BLaER1 treated with 17β-estradiol and CSF1 and Interleukin-3, amounts not matched to agents 10 nM and 100 nM (cell line): Measurements from ENCODE around the gene PLCG1.
"Not testable (repeated sequence)": the region's sequence is repeated elsewhere in the genome, so short reads cannot be mapped to it uniquely, and the experiment has no call there.

Experiments used
- H3K27ac ChIP-seq, 11 experiments: shearing (Covaris generic); formaldehyde crosslinking; 2 replicates each; pipeline ENCODE4 v1.8.1; 2022
- H3K27me3 ChIP-seq, 11 experiments: shearing (Covaris generic); formaldehyde crosslinking; 2 replicates each; pipeline ENCODE4 v1.8.1; 2022
- H3K36me3 ChIP-seq, 11 experiments: shearing (Covaris generic); formaldehyde crosslinking; 2 replicates each; pipeline ENCODE4 v1.8.1; 2022
- H3K4me1 ChIP-seq, 10 experiments: shearing (Covaris generic); formaldehyde crosslinking; 2 replicates each; pipeline ENCODE4 v1.8.1; 2022
- H3K4me2 ChIP-seq, 11 experiments: shearing (Covaris generic); formaldehyde crosslinking; 2 replicates each; pipeline ENCODE4 v1.8.1; 2022
- H3K4me3 ChIP-seq, 10 experiments: shearing (Covaris generic); formaldehyde crosslinking; 2 replicates each; pipeline ENCODE4 v1.8.1; 2022
- H3K9ac ChIP-seq, 11 experiments: shearing (Covaris generic); formaldehyde crosslinking; 2 replicates each; pipeline ENCODE4 v1.8.1; 2022
- H3K9me3 ChIP-seq, 11 experiments: shearing (Covaris generic); formaldehyde crosslinking; replicated peaks in 1 of 11; 2 replicates each; pipeline ENCODE4 v1.8.1; 2022
- H4K20me1 ChIP-seq, 11 experiments: shearing (Covaris generic); formaldehyde crosslinking; 2 replicates each; pipeline ENCODE4 v1.8.1; 2022
- Cebpa-rat ChIP-seq, 11 experiments: shearing (Covaris generic); IDR thresholded peaks; 2 replicates each; pipeline ENCODE4 v1.8.1; 2022

PLCG1 gene

DNA sequence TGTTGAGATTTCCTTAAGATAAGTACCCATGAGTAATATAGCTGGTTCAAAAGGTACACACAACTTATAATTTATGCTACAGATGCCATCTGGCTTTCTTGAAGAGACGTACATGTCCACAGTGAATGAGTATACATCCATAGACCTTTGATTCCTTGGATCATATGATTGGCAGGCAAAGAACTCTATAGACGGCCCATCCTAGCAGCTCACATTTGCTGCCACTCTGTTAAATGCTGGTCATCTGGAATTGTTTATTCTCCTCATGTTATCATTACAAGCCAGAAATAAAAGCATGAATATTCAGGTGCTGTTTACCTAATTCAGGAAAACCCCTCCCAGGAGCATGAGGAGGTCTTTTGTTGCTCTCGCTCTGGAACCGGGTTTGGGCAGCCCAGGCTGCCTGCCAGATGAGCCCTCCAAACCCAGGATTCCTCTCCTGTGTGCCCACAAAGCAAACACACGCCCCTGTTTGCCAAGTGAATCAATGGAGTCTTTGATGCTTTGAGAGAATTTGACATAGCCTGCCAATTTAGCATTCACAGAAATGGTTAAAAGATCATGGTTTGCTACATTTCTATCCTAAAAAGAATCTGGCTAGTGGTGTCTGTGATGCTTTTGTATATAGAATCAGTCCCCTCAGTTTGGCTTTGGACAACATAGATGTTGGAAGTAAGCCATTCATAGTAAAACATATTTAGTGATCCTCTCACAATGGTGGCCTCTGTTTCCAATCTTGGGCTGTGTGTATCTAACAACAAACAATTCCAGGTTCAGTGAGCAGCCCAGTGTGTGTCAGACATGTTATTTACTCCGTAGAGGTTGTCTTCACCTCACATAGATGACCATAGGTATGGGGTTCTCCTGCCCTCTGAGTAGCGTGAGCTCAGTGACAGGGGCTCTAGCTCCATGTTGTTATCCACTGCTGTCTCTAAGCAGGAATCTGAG lies 17.5 kb upstream of the PLCG1 start:
- Histone ChIP-seq H3K4me1 (no peaks in the 10 kb centered on the region), H3K27me3 (no peaks in the 10 kb centered on the region), H3K27ac (no peak overlapping the region), H3K4me3 (no peak overlapping the region), H3K4me2 (no peak overlapping the region), H4K20me1 (peaks cover 0 to 46% (median 19%) of the 10 kb centered on the region in 11 experiments; a peak in 16 of 22 replicates), H3K36me3 (peaks cover 96 to 100% (median 100%) of the 10 kb centered on the region in 11 experiments), H3K9me3 (no peaks in the 10 kb centered on the region), H3K9ac (no peak overlapping the region)
- TF ChIP-seq Cebpa-rat (IDR thresholded peaks at IDR 0.05) = no peak

DNA sequence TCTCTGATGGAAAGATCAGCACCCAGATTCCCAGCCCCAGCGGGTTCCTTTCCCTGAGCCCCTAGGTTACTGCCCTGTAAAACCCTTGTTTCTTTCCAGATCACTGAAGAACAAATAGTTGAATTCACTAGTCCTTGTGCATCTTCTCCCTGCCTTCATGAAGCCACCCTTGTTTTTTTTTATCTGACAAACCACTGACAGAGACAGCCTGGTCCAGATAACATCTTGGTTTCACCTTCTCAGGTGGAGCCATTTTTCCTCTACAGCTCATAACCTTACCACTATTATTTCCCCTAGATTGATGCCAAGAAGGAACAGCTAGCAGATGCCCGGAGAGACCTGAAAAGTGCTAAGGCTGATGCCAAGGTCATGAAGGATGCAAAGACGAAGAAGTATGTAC lies 15.9 kb upstream of the PLCG1 start:
- no peak for TF ChIP-seq Cebpa-rat (IDR thresholded peaks at IDR 0.05)
- no peak overlapping the region for H3K9ac ChIP-seq

DNA sequence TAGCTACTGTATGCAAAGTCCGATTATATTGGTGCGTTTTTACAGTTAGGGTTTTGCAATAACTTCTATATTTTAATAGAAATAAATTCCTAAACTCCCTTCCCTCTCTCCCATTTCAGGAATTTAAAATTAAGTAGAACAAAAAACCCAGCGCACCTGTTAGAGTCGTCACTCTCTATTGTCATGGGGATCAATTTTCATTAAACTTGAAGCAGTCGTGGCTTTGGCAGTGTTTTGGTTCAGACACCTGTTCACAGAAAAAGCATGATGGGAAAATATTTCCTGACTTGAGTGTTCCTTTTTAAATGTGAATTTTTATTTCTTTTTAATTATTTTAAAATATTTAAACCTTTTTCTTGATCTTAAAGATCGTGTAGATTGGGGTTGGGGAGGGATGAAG lies 13.7 kb upstream of the PLCG1 start:
- Histone ChIP-seq H4K20me1 (peaks cover 0 to 31% (median 9%) of the 10 kb centered on the region in 11 experiments; a peak in 11 of 22 replicates), H3K27ac (no peak overlapping the region), H3K9ac (no peak overlapping the region), H3K36me3 (peaks cover 79 to 93% (median 92%) of the 10 kb centered on the region in 11 experiments), H3K27me3 (no peaks in the 10 kb centered on the region), H3K4me1 (no peaks in the 10 kb centered on the region), H3K9me3 (peaks cover 0 to 9% (median 6%) of the 10 kb centered on the region in 11 experiments; a peak in 13 of 22 replicates), H3K4me3 (no peak overlapping the region), H3K4me2 (no peak overlapping the region)
- TF ChIP-seq Cebpa-rat (IDR thresholded peaks at IDR 0.05) = no peak

More for the DNA sequence above, 15.9 kb upstream of the PLCG1 start:
- H3K4me1 ChIP-seq = no peaks in the 10 kb centered on the region
- H3K36me3 ChIP-seq = peaks cover 96 to 100% (median 100%) of the 10 kb centered on the region in 11 experiments
- H4K20me1 ChIP-seq = peaks cover 0 to 37% (median 12%) of the 10 kb centered on the region in 11 experiments; a peak in 13 of 22 replicates
- H3K27me3 ChIP-seq = no peaks in the 10 kb centered on the region
- no peak overlapping the region for H3K4me2 ChIP-seq
- H3K9me3 ChIP-seq = 0 out of 22 replicates have a peak, but pooled peaks cover 0 to 2% (median 0%) of the 10 kb centered on the region in 11 experiments
- H3K27ac ChIP-seq = no peak overlapping the region
- no peak overlapping the region for H3K4me3 ChIP-seq

DNA sequence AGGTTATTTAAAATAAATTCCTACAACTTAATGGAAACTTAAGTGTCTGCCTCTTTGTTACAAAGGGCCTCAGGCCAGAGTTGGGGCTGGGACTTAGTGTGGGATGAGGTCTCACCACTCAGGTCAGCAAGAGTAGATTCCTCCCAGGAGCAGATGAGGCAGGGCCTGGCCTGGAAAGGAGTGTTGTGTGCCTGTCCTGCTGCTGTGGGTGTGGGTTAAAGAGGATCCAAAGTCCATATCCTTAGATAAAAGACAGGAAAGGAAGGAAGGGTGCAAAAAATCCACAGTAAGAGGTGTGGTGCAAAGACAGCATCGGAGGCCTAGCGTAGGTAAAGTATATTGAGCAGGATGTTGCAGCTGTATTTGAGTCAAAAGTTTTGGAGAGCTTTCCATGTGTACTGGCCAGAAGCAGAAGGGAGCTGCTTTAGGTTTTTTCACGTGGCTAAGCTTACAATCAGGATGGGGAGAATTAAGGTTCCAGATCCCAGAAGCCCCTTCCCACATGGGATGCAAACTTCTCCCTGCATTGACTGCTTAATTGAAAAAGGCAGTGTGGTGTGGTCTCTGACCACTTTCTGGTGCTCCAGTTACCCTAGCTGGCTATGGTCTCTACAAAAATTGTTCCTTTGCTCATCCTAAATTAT lies 12.8 kb upstream of the PLCG1 start:
- peaks cover 69 to 84% (median 82%) of the 10 kb centered on the region in 11 experiments for H3K36me3 ChIP-seq
- H3K27me3 ChIP-seq = no peaks in the 10 kb centered on the region
- H3K4me2 ChIP-seq = no peak overlapping the region
- peaks cover 0 to 9% (median 6%) of the 10 kb centered on the region in 11 experiments; a peak in 13 of 22 replicates for H3K9me3 ChIP-seq
- H3K27ac ChIP-seq = no peak overlapping the region
- H3K4me3 ChIP-seq = no peak overlapping the region
- TF ChIP-seq Cebpa-rat (IDR thresholded peaks at IDR 0.05) = no peak
- H4K20me1 ChIP-seq = peaks cover 0 to 31% (median 8%) of the 10 kb centered on the region in 11 experiments; a peak in 10 of 22 replicates
- H3K9ac ChIP-seq = no peak overlapping the region
- H3K4me1 ChIP-seq = no peaks in the 10 kb centered on the region

DNA sequence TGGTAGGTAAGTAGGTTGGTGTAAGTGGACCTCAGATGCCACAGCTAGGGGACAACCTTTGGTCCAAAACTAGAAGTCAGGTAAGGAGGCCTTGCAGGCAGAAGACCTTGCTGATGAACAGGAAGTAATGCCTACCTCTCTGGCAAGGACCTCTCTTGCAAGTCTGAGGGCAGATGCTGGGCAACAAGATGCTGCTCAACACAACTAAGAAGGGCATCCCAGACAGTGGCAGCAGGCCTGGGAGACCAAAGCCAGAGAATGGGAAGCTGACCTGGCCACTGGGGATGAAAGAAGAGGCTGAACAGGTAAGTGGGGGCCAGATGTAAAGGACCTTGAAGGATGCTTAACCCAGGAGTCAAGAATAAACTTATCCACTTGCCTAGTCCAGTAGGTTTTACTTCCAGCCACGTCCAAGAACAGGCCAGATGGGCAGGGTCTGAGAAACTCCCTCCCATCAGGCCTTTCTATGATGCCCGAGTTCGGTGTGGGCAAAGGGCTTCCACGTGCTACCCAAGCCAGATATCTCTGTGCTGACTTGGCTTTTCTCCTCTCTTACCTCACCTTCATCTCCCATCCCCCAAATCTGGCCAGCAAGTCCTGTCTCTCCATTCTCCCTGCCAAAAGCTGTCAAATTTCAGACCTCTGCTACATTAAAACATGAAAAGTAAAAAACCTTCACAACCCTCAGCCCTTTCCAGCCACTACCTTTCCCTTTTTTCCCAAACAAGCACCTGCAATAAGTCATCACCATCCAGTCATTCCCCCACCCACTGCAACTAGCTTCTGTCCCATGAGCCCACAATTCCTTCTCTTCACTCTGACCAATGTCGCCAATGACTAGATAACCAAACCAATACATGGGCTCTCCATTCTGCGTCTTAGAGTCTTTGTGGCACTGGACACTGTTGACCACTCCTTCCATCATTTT lies 11.5 kb upstream of the PLCG1 start:
- H3K9ac ChIP-seq = no peak overlapping the region
- no peak for TF ChIP-seq Cebpa-rat (IDR thresholded peaks at IDR 0.05)
- H3K4me2 ChIP-seq = no peak overlapping the region
- H3K27ac ChIP-seq = no peak overlapping the region
- H3K27me3 ChIP-seq = no peaks in the 10 kb centered on the region
- no peak overlapping the region for H3K4me3 ChIP-seq
- peaks cover 0 to 9% (median 6%) of the 10 kb centered on the region in 11 experiments; a peak in 13 of 22 replicates for H3K9me3 ChIP-seq
- H4K20me1 ChIP-seq = peaks cover 0 to 28% (median 8%) of the 10 kb centered on the region in 11 experiments; a peak in 8 of 22 replicates
- no peaks in the 10 kb centered on the region for H3K4me1 ChIP-seq
- H3K36me3 ChIP-seq = peaks cover 59 to 77% (median 70%) of the 10 kb centered on the region in 11 experiments

DNA sequence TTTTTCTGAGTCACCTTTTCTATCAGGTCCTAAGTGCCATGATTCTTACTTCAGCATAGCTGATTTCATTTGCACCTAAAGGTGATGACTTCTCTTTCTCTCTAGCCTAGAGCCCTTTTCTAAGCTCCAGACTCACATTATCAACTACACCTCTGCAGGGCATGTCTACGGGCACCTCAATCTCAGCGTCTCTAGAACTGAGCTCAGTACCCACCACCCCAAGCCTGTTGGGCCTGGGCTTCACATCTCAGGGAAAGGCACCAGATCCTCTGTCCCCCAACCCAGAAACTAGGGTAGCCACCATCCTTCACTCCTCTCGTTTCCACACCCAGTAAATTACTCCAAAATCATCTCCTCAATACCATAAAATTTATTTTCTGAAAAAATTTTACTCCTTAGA lies 10.6 kb upstream of the PLCG1 start:
- peaks cover 0 to 25% (median 6%) of the 10 kb centered on the region in 11 experiments; a peak in 10 of 22 replicates for H4K20me1 ChIP-seq
- H3K4me3 ChIP-seq = no peak overlapping the region
- no peak for TF ChIP-seq Cebpa-rat (IDR thresholded peaks at IDR 0.05)
- no peaks in the 10 kb centered on the region for H3K27me3 ChIP-seq
- H3K36me3 ChIP-seq = peaks cover 49 to 68% (median 61%) of the 10 kb centered on the region in 11 experiments
- peaks cover 0 to 9% (median 6%) of the 10 kb centered on the region in 11 experiments; a peak in 13 of 22 replicates for H3K9me3 ChIP-seq
- H3K4me1 ChIP-seq = no peaks in the 10 kb centered on the region
- no peak overlapping the region for H3K4me2 ChIP-seq
- no peak overlapping the region for H3K9ac ChIP-seq
- no peak overlapping the region for H3K27ac ChIP-seq

DNA sequence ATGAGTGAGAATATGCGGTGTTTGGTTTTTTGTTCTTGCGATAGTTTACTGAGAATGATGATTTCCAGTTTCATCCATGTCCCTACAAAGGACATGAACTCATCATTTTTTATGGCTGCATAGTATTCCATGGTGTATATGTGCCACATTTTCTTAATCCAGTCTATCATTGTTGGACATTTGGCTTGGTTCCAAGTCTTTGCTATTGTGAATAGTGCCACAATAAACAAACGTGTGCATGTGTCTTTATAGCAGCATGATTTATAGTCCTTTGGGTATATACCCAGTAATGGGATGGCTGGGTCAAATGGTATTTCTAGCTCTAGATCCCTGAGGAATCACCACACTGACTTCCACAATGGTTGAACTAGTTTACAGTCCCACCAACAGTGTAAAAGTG lies 9.0 kb upstream of the PLCG1 start:
- Histone ChIP-seq H3K36me3 (peaks cover 33 to 52% (median 45%) of the 10 kb centered on the region in 11 experiments), H4K20me1 (peaks cover 0 to 22% (median 0%) of the 10 kb centered on the region in 11 experiments; a peak in 6 of 22 replicates)
- H3K9ac ChIP-seq, H3K4me3 ChIP-seq, H3K27ac ChIP-seq, H3K27me3 ChIP-seq, H3K4me2 ChIP-seq, H3K9me3 ChIP-seq, H3K4me1 ChIP-seq: not testable (repeated sequence)

DNA sequence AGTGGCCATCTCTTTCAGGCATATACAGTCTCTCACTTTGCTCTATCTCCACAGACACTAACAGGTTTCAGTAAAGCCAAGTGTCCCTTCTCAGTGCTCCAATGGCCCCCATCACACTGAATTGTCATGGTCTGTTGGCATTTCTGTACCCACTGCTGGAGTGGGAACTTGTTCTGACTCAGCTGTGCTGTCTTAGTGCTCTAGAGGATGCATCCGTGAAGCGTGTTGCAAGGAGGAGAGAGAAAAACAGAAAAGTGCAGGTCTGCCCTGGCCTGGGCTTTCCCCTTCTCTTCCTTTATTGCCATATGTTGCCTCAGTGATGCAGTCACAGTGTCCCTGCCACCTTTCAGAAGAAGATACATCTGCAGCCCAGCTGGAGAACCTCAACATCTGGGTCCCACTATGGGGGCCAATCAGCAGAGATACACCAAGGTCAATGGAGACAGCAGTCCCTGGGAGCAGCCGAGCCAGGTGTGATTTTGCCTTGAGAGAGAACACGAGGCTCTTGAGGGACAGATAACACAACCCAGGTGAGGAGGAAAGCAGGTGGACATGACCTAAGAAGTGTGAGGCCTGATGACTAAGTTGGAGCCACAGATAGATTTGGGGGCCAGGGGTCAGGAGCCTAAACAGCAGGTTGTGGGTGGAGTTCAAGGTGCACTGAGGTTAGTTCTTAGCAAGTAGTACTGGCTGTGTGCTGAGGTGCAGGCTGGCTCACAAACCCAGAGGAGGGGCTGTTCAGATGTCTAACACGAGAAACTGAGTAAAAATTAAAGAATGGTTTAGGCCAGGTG lies 5.6 kb upstream of the PLCG1 start:
- H3K4me2 ChIP-seq = no peak overlapping the region
- H3K4me3 ChIP-seq = no peak overlapping the region
- TF ChIP-seq Cebpa-rat (IDR thresholded peaks at IDR 0.05) = no peak
- H4K20me1 ChIP-seq = peaks cover 0 to 15% (median 0%) of the 10 kb centered on the region in 11 experiments; a peak in 3 of 22 replicates
- H3K4me1 ChIP-seq = peaks cover 6 to 19% (median 11%) of the 10 kb centered on the region in 10 experiments; a peak in 19 of 20 replicates
- peaks cover 1 to 17% (median 11%) of the 10 kb centered on the region in 11 experiments for H3K36me3 ChIP-seq
- H3K27me3 ChIP-seq = no peaks in the 10 kb centered on the region; a peak in 1 of 22 replicates
- peaks cover 0 to 9% (median 5%) of the 10 kb centered on the region in 11 experiments; a peak in 13 of 22 replicates for H3K9me3 ChIP-seq
- H3K27ac ChIP-seq = no peak overlapping the region
- H3K9ac ChIP-seq = no peak overlapping the region

DNA sequence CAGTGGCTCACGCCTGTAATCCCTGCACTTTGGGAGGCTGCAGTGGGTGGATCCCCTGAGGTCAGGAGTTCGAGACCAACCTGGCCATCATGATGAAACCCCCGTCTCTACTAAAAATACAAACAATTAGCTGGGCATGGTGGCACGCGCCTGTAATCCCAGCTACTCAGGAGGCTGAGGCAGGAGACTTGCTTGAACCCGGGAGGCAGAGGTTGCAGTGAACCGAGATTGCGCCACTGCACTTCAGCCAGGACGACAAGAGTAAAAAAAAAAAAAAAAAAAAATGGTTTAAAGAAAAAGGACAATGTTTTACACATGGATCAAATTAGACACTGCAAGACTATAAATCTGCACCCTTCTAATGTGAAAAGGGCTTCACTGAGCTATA lies 5.0 kb upstream of the PLCG1 start:
- not testable (repeated sequence) for H3K4me2 ChIP-seq, H3K9me3 ChIP-seq, H3K27ac ChIP-seq, H3K9ac ChIP-seq, H3K27me3 ChIP-seq, H3K4me3 ChIP-seq
- peaks cover 6 to 19% (median 11%) of the 10 kb centered on the region in 10 experiments; a peak in 19 of 20 replicates for H3K4me1 ChIP-seq
- H4K20me1 ChIP-seq = peaks cover 0 to 15% (median 0%) of the 10 kb centered on the region in 11 experiments; a peak in 3 of 22 replicates
- H3K36me3 ChIP-seq = peaks cover 0 to 11% (median 5%) of the 10 kb centered on the region in 11 experiments; a peak in 18 of 22 replicates
